Spinal cord (tissue), 10 donors: ENCODE data around the gene EIF3K. TPM values are rescaled to one million over a fixed set of nuclear protein-coding genes. Genes with fewer than 3 reads are reported as not detected.
A peak's percentile ranks its signal among the peaks of the same experiment; 100 is the strongest.
"Not testable (repeated sequence)": the region's sequence is repeated elsewhere in the genome, so short reads cannot be mapped to it uniquely, and the experiment has no call there.

Experiments used
- DNase-seq, 6 donors: peaks; one replicate each; pipeline versions ENCODE4 v3.0.0 to v3.0.0-alpha.2; 2013 to 2015; ENCODE audit warnings: low spot score in 6 of 6, low read depth in 4 of 6
- H3K27ac ChIP-seq: one replicate; pipeline ENCODE4 v1.5.1; 2013; ENCODE audit warnings: low read depth, low read length, control low read depth
- H3K27me3 ChIP-seq: one replicate; pipeline ENCODE4 v1.6.1; 2013; ENCODE audit warnings: low read length; ENCODE audit not compliant: control insufficient read depth, insufficient read depth
- H3K36me3 ChIP-seq: one replicate; pipeline ENCODE4 v1.6.1; 2013; ENCODE audit warnings: low read length; ENCODE audit not compliant: control insufficient read depth, insufficient read depth
- H3K4me1 ChIP-seq: one replicate; pipeline ENCODE4 v1.6.1; 2013; ENCODE audit warnings: low read length; ENCODE audit not compliant: control insufficient read depth, insufficient read depth
- H3K4me3 ChIP-seq: one replicate; pipeline ENCODE4 v1.5.1; 2013; ENCODE audit warnings: low read depth, low read length, control low read depth
- H3K9me3 ChIP-seq: one replicate; pipeline ENCODE4 v1.6.1; 2013; ENCODE audit warnings: low read length; ENCODE audit not compliant: control insufficient read depth, insufficient read depth
- WGBS: methylation state at CpG from one replicate; pipeline ENCODE4 v1.1.5; 2013; ENCODE audit warnings: missing lambda C conversion rate; ENCODE audit not compliant: insufficient coverage; 5-methylcytosine and 5-hydroxymethylcytosine counted together
- polyA plus RNA-seq, 2 donors: library from polyadenylated mRNA; unstranded; fragments of 120-200 nt; gene quantifications; one replicate each; pipeline ENCODE4 v1.2.1, GENCODE V29; 2013; ENCODE audit not compliant: insufficient read length in 2 of 2
- total RNA-seq, 2 donors: library from RNA; depleted of rRNA in 1 of 2; stranded (reverse); fragments of 120-200 nt in 1 of 2; fragments of >200 nt in 1 of 2; gene quantifications; one replicate each; pipeline versions ENCODE4 v1.2.3 to v1.2.4, GENCODE V29; 2013 to 2014
- donor health status: healthy.

The EIF3K gene
- total and polyA plus RNA-seq, 4 donors = 110 to 268 (median 260) TPM

- H3K36me3 ChIP-seq = peaks cover 23% of the 10 kb centered on the region
- H3K9me3 ChIP-seq = no peaks in the 10 kb centered on the region
- H3K27me3 ChIP-seq = no peaks in the 10 kb centered on the region
- no peak overlapping the region for H3K27ac ChIP-seq
- WGBS = 94% methylated on average over 7 of the region's 9 CpGs
- no peak overlapping the region for H3K4me3 ChIP-seq
- peaks cover 24% of the 10 kb centered on the region for H3K4me1 ChIP-seq
- DNase-seq = no peak
These were observed 1.7 kb upstream of the EIF3K start for GRCh38 chr19:38617283-38617763.

- H3K27ac ChIP-seq = peak within 1 kb of the TSS; percentile 86
- peak within 1 kb of the TSS; percentile 99 for H3K4me3 ChIP-seq
- DNase-seq = peak in 2 of 6 donors; percentile 5 to 86
- H3K9me3 ChIP-seq = no peaks in the 10 kb centered on the region
- WGBS = 33% methylated on average over 23 of the region's 28 CpGs
- peaks cover 24% of the 10 kb centered on the region for H3K4me1 ChIP-seq
- peaks cover 23% of the 10 kb centered on the region for H3K36me3 ChIP-seq
- no peaks in the 10 kb centered on the region for H3K27me3 ChIP-seq
These were observed 1.0 kb upstream of the EIF3K start, which contains the start of gene MAP4K1 for GRCh38 chr19:38617764-38618589. Gene MAP4K1, minus strand, starts transcription at chr19:38617953. Its CDS starts 58 bp downstream, at chr19:38617895.

- no peak for DNase-seq
- Histone ChIP-seq H3K27ac (peak overlapping the region; percentile 82), H3K27me3 (no peaks in the 10 kb centered on the region), H3K4me3 (peak overlapping the region; percentile 99), H3K9me3 (no peaks in the 10 kb centered on the region), H3K4me1 (peaks cover 24% of the 10 kb centered on the region), H3K36me3 (peaks cover 33% of the 10 kb centered on the region)
- 22% methylated on average over 20 of the region's 21 CpGs for WGBS
These were observed 580 bp downstream of the EIF3K start for GRCh38 chr19:38619361-38620174.

GRCh38 chr19:38624822-38625221 is 5.8 kb downstream of the EIF3K start:
- Histone ChIP-seq H3K4me1 (peaks cover 6% of the 10 kb centered on the region), H3K27ac (no peak overlapping the region), H3K27me3 (no peaks in the 10 kb centered on the region), H3K9me3 (no peaks in the 10 kb centered on the region), H3K4me3 (no peak overlapping the region), H3K36me3 (peaks cover 79% of the 10 kb centered on the region)
- 88% methylated on average over 1 of the region's 3 CpGs for WGBS
- DNase-seq = no peak

GRCh38 chr19:38626401-38626800 is 7.4 kb downstream of the EIF3K start:
- no peaks in the 10 kb centered on the region for H3K9me3 ChIP-seq
- H3K4me3 ChIP-seq = no peak overlapping the region
- DNase-seq = no peak
- no peaks in the 10 kb centered on the region for H3K27me3 ChIP-seq
- H3K27ac ChIP-seq = no peak overlapping the region
- H3K4me1 ChIP-seq = no peaks in the 10 kb centered on the region
- H3K36me3 ChIP-seq = peaks cover 79% of the 10 kb centered on the region
- 100% methylated on average over 3 of the region's 4 CpGs for WGBS

GRCh38 chr19:38629568-38629967 is 10.6 kb downstream of the EIF3K start:
- 96% methylated on average over 3 of the region's 6 CpGs for WGBS
- H3K36me3 ChIP-seq = peaks cover 80% of the 10 kb centered on the region
- no peaks in the 10 kb centered on the region for H3K27me3 ChIP-seq
- DNase-seq = no peak
- no peak overlapping the region for H3K4me3 ChIP-seq
- H3K4me1 ChIP-seq = no peaks in the 10 kb centered on the region
- H3K27ac ChIP-seq = no peak overlapping the region
- H3K9me3 ChIP-seq = no peaks in the 10 kb centered on the region

GRCh38 chr19:38631301-38631700 is 12.3 kb downstream of the EIF3K start:
- H3K36me3 ChIP-seq = peaks cover 81% of the 10 kb centered on the region
- H3K27me3 ChIP-seq, H3K9me3 ChIP-seq, H3K4me1 ChIP-seq, DNase-seq, H3K27ac ChIP-seq, H3K4me3 ChIP-seq: not testable (repeated sequence)
- 70% methylated on average over 6 of the region's 11 CpGs for WGBS

- not testable (repeated sequence) for DNase-seq, H3K27ac ChIP-seq, H3K4me3 ChIP-seq, H3K27me3 ChIP-seq, H3K4me1 ChIP-seq, H3K9me3 ChIP-seq
- H3K36me3 ChIP-seq = peaks cover 79% of the 10 kb centered on the region
- no CpG with 5 or more reads among the region's 7 CpGs for WGBS
These were observed 13.0 kb downstream of the EIF3K start for GRCh38 chr19:38631811-38632475.

GRCh38 chr19:38632476-38633213 is 13.7 kb downstream of the EIF3K start:
- Histone ChIP-seq H3K36me3 (peaks cover 77% of the 10 kb centered on the region), H3K27ac (no peak overlapping the region), H3K4me3 (no peak overlapping the region), H3K9me3 (no peaks in the 10 kb centered on the region), H3K4me1 (peaks cover 5% of the 10 kb centered on the region), H3K27me3 (no peaks in the 10 kb centered on the region)
- 91% methylated on average over 14 of the region's 16 CpGs for WGBS
- no peak for DNase-seq
